ENCODE results near the gene SNX24.

DNA sequence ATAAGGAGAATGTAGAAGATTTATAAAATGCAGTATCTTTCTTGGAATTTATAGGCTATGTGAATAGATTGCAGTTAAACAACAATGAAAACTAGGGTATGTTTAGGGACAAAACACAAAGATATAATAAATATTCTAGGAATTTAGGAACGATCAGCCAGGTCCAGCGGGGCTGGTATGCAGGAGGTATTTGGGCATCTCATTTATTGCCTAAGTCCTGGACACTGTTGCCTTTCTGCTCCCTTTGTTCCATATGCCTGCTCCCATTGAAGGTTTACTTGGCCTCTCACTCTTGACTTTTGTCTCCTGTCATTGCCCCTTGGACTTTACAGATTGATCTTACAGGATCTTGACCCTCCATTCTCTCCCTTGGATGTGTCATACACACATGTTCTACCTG is 55.9 kb downstream of the SNX24 start:
- TF ChIP-seq GATA2 (IDR thresholded peaks at IDR 0.05; ENCODE audit: low read depth, low read length) (no peak), GATA3 (IDR thresholded peaks at IDR 0.05; ENCODE audit: low read depth, low read length) (no peak)

Measured in SH-SY5Y (cell line).